ENCODE results near the gene FCRLB. TPM values are rescaled to one million over a fixed set of nuclear protein-coding genes. Genes with fewer than 3 reads are reported as not detected.
A peak's percentile ranks its signal among the peaks of the same experiment; 100 is the strongest.

The FCRLB gene
- total and polyA plus RNA-seq, 11 donors = 0.22 to 0.75 (median 0.46) TPM

DNA sequence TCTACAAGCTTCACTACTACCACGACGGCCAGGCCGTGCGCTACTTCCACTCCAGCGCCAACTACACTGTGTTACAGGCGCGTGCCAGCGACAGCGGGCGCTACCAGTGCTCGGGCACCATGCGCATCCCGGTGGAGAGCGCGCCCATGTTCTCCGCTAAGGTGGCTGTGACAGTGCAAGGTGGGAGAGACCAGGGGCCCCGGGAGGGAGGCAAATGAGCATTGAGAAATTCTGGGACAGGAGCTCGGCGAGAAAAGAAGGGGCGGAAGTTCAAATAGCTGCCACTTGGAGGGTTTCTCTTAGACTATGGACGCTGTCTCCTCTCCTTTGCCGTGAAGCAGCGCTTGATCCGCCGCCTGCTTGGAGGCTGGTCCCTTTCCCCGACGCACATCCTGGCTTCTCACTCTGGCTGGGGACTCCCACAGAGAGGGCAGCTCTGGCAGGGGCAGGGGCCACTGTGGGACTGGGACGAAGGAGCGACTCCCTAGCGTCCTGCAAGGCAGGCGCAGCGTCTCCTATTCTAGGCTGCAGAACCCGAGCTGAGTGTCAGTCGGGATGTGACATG is 4.6 kb downstream of the FCRLB start:
- Histone ChIP-seq H3K27ac (peak overlapping the region; percentile 25 to 95 (median 88)), H3K27me3 (peaks cover 0 to 19% (median 0%) of the 10 kb centered on the region in 9 donors), H3K9me3 (no peaks in the 10 kb centered on the region), H3K4me1 (peaks cover 0 to 53% (median 5%) of the 10 kb centered on the region in 12 donors), H3K36me3 (no peaks in the 10 kb centered on the region), H3K4me3 (peak overlapping the region; percentile 50 to 97 (median 80))
- DNase-seq (peak; percentile 41 to 78 (median 45)), ATAC-seq (peak in 3 of 4 donors; percentile 41 to 50 (median 48))
- intact Hi-C loops (cut with DNase I) = loop anchor here in 1 of 10 donors (10.0 kb wide), 1 partner anchor 151 kb away; no protein-coding TSS in a partner anchor
- 0 to 1% (median 1%) methylated on average over 21 to 34 of the region's 34 CpGs for WGBS, 4 donors
- no peak for TF ChIP-seq POLR2A (IDR thresholded peaks at IDR 0.05)
- TF ChIP-seq, protein P1, sequence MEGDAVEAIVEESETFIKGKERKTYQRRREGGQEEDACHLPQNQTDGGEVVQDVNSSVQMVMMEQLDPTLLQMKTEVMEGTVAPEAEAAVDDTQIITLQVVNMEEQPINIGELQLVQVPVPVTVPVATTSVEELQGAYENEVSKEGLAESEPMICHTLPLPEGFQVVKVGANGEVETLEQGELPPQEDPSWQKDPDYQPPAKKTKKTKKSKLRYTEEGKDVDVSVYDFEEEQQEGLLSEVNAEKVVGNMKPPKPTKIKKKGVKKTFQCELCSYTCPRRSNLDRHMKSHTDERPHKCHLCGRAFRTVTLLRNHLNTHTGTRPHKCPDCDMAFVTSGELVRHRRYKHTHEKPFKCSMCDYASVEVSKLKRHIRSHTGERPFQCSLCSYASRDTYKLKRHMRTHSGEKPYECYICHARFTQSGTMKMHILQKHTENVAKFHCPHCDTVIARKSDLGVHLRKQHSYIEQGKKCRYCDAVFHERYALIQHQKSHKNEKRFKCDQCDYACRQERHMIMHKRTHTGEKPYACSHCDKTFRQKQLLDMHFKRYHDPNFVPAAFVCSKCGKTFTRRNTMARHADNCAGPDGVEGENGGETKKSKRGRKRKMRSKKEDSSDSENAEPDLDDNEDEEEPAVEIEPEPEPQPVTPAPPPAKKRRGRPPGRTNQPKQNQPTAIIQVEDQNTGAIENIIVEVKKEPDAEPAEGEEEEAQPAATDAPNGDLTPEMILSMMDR (IDR thresholded peaks at IDR 0.05) = peak in 3 of 12 donors; percentile 27 to 38 (median 34)

DNA sequence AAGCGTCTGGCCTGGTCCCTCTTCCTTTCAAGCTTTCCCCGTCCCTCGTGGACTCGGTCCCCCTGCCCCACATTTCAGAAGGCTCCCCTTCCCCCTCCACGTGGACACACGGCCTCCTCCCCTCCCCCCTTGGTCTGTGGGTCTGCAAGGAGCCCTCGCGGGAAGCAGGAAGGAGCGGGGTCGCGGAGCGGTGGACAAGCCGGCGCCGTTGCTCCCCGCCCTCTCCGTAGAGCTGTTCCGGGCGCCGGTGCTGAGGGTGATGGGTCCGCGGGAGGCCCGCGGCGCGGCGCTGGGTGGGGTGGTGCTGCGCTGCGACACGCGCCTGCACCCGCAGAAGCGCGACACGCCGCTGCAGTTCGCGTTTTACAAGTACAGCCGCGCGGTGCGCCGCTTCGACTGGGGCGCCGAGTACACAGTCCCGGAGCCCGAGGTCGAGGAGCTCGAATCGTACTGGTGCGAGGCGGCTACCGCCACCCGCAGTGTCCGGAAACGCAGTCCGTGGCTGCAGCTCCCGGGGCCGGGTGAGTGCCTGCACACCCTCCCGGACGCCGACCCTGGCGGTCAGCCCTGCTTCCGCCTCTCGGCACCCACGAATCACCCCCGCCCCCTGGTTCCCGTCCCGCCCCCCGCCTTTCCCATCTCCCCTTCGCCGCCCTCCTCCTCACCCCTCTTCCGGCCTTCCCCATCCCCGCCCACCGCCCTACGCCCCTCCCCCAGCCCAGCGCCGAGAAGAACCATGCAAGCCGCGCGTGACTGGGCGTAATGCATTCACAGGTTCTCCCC is 5.3 kb downstream of the FCRLB start:
- TF ChIP-seq, protein P1 (IDR thresholded peaks at IDR 0.05) = peak in 3 of 12 donors; percentile 5 to 8 (median 6)
- TF ChIP-seq POLR2A (IDR thresholded peaks at IDR 0.05) = peak in 1 of 2 donors; percentile 54
- Histone ChIP-seq H3K4me1 (peaks cover 0 to 49% (median 5%) of the 10 kb centered on the region in 12 donors), H3K4me3 (peak overlapping the region; percentile 50 to 97 (median 80)), H3K27ac (peak overlapping the region; percentile 65 to 95 (median 88)), H3K27me3 (peaks cover 0 to 19% (median 0%) of the 10 kb centered on the region in 9 donors), H3K36me3 (no peaks in the 10 kb centered on the region), H3K9me3 (no peaks in the 10 kb centered on the region)
- intact Hi-C loops (cut with DNase I) = loop anchor here in 1 of 10 donors (10.0 kb wide), 1 partner anchor 152 kb away; no protein-coding TSS in a partner anchor
- 0% methylated on average over 13 to 83 of the region's 83 CpGs for WGBS, 4 donors
- peak; percentile 84 to 94 (median 92) for ATAC-seq
- DNase-seq = peak; percentile 87 to 91 (median 90)

DNA sequence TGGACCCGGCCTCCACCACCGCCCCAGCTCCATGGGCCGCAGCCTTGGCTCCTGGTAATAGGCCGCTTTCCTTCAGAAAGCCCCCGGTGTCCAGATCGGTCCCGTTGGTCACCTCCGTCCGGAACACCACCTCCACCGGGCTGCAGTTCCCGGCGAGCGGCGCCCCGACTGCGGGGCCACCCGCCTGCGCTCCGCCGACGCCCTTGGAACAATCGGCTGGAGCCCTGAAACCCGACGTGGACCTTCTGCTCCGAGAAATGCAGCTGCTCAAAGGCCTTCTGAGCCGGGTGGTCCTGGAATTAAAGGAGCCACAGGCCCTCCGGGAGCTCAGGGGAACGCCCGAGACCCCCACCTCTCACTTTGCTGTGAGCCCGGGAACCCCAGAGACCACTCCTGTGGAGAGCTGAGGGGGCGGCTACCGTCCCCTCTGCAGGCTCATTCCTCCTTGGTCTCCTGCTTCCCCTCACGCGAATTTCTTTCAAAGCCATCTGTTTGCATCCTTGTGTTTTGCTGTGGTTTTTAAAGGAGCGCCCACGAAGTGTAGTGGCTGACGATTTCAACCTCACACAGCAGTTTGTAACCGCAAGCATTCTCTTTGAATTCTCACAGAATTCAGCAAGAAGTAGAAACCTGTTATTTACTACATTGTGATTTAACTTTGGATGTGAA is 6.0 kb downstream of the FCRLB start:
- no peaks in the 10 kb centered on the region for H3K9me3 ChIP-seq
- DNase-seq = peak in 1 of 5 donors; percentile 11
- H3K36me3 ChIP-seq = no peaks in the 10 kb centered on the region
- WGBS, 4 donors = 6 to 14% (median 9%) methylated on average over 16 to 38 of the region's 38 CpGs
- peak overlapping the region; percentile 50 to 97 (median 80) for H3K4me3 ChIP-seq
- peak overlapping the region; percentile 65 to 95 (median 88) for H3K27ac ChIP-seq
- TF ChIP-seq, protein P1 (IDR thresholded peaks at IDR 0.05) = no peak
- TF ChIP-seq POLR2A (IDR thresholded peaks at IDR 0.05) = no peak
- intact Hi-C loops (cut with DNase I) = loop anchor here in 1 of 10 donors (10.0 kb wide), 1 partner anchor 153 kb away; no protein-coding TSS in a partner anchor
- peak in 1 of 4 donors; percentile 21 for ATAC-seq
- peaks cover 0 to 42% (median 5%) of the 10 kb centered on the region in 12 donors for H3K4me1 ChIP-seq
- H3K27me3 ChIP-seq = peaks cover 0 to 19% (median 0%) of the 10 kb centered on the region in 9 donors
